SKM-1 (cell line): ENCODE results near the gene SAMD11.

Experiments used
- DNase-seq: peaks from one replicate; lab custom pipeline; 2025; ENCODE audit not compliant: unreplicated experiment; lab: John Stamatoyannopoulos, UW

SAMD11 gene

DNA sequence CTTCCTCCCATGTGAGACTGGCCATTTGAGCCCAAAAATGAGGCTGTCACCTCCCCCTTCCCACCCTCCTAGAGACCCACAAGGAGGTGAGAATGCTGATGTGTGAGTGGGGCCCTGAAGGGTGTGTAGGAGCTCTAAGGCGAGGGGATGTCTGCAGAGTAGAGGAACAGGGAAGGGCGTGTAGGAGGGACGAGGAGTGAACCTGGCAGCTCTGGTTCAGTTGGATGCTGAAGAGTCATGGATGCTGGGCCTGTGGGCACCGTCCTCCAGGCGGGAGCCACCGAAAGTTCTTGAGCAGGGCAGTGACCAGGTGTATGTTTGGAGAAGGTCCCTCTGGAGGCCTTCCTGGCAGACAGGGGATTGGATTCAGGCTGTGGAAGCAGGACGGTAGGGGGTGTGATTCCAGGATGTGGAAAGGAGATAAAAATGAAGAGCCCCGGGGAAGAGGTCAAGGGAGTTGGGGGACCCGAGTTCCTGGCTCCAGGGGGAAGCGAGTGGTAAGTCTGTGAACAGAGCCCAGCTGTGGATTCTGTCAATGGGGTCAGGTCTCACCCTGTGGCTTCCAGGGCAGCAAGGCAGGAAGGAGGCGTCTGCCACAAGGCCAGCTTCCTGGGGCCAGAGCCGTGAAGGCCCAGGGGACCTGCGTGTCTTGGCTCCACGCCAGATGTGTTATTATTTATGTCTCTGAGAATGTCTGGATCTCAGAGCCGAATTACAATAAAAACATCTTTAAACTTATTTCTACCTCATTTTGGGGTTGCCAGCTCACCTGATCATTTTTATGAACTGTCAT lies 7.9 kb downstream of the SAMD11 start:
- DNase-seq: no peak

- no peak for DNase-seq
Observed at GRCh38 chr1:932173-932510, 8.4 kb downstream of the SAMD11 start.

- no peak for DNase-seq
Observed at GRCh38 chr1:932776-933602, 9.3 kb downstream of the SAMD11 start.

- DNase-seq: no peak
Observed at GRCh38 chr1:933603-933940, 9.8 kb downstream of the SAMD11 start.

DNA sequence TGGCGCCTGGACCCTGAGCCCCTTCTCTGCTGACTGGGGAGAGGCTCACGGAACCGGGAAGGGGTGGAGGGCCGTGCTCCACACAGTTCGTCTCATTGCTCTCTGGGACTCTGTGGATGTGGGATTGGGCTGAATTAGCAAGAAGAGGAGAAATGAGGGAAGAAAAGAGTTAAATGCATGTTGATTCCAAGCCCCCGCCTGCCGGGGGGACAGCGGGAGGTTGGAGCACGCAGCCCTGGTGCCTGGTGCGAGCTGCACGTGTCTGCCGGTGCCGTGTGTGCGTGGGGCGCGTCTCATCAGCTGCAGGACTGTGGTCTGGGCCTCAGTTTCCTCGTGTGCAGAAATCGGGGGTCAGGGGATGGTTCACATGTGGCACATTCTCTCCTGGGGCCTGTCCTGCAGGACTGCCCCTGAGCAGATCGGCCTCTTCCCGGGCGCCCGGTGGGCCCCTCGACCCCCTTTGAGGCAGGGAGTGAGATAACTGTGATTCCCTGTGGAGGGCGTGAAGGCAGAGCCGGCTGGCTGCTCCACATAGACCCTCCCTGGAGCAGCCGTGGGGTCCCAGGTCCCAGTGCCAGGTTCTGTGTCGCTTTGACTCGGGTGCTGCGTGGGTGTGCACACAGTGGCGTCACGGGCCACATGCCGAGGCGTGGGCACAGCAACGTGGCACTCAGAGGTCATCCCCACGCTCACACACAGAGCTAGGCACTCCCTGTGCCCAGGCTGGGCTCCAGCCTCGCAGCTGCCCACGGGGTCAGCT lies 11.4 kb downstream of the SAMD11 start:
- DNase-seq: no peak

- no peak for DNase-seq
Observed at GRCh38 chr1:935751-936231, 12.1 kb downstream of the SAMD11 start.

DNA sequence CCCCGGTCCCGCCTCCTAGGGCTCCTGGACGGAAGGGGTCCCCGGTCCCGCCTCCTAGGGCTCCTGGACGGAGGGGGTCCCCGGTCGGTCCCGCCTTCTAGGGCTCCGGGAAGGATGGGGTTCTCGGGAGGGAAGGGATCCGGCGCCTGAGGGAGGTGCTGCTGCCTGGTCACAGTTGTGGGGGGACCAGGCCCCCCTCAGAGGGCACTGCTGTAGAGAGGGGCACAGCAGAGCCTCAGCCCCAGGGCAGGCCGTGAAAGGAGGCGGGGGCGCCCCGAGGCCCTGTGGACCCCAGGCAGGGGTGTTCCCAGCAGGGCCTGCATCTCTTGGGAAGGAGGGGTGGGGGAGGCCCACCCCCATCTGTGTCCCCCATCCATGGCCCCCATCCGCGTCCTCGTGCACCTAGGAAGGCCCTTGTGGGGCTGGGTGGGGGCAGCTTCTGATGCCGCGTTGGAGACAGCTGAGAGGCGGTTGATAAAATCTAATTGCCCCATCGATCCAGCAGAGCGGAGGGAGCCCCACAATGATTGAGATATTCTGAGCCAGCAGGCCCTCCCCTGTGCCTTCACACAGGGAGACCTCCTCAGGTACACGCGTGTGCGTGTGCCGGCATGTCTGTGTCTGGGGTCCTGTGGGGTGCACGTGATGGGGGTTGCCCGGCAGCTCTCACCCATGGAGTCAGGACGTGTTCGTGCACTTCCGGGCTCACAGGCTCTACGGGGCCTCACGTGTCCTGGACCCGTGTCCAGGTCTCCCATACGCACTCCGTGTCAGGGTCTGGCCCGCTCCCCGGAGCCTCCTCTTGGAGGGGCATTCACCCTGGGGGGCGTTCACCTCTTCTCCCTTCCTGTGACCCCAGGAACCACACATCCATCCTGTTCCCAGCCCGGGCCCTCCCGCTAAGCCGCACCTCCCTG lies 12.9 kb downstream of the SAMD11 start:
- no peak for DNase-seq

DNA sequence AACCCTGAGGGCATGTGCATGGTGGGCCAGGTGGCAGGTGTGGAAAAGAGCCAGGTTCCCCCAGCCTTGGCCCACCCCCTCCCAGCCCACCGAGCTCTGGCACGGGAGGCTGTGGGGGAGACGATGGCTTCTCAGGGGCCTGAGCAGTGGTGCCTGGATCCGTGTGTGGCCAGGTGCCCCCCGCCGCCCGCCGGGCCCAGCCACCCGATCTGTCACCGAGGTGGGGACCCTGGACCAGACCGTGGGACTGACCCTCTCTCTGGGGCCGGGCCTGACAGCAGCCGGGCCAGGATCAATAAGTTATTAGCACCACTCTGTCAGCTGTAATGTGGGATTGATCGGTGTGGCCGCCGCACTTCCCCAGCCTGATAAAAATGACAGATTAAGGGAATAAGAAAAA lies 13.8 kb downstream of the SAMD11 start:
- DNase-seq: no peak

GRCh38 chr1:938088-938683 lies 14.5 kb downstream of the SAMD11 start:
- DNase-seq: no peak

- DNase-seq: no peak
Observed at GRCh38 chr1:938711-939489, 15.2 kb downstream of the SAMD11 start.

GRCh38 chr1:939511-940106 lies 15.9 kb downstream of the SAMD11 start:
- DNase-seq: no peak

- DNase-seq: no peak
Observed at GRCh38 chr1:940107-941014, 16.6 kb downstream of the SAMD11 start.

- no peak for DNase-seq
Observed at GRCh38 chr1:941015-941587, 17.4 kb downstream of the SAMD11 start.

- no peak for DNase-seq
Observed at GRCh38 chr1:941588-942383, 18.1 kb downstream of the SAMD11 start.

- DNase-seq: no peak
Observed at GRCh38 chr1:942411-942821, 18.7 kb downstream of the SAMD11 start.

- no peak for DNase-seq
Observed at GRCh38 chr1:942864-943533, 19.3 kb downstream of the SAMD11 start.
